ENCODE results near the gene NAALADL2.

DNA sequence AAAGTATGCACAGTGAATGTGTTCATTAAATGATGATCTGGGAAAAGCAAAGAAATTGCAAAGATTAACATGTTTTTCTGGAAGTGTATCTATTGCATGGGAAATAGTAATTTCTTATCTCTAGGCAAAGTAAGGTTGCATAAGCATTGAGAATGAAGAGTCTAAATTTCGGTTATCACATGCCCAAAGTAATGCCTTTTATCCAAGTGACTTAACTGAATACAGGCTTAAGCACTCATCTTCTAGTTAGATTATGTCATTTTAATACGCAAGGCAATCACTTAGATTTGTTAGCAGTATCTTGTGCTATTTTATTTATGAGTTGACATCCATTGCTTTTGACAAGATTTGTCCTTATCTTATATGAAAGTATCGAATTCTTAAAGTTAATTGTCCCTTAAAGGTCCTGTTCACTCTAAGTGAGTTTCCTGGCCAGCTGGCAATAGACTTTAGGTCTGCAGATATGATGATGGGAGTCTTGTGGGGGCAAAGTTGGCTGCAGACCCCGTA, 100.5 kb downstream of the NAALADL2 start:
- TF ChIP-seq, protein P1, sequence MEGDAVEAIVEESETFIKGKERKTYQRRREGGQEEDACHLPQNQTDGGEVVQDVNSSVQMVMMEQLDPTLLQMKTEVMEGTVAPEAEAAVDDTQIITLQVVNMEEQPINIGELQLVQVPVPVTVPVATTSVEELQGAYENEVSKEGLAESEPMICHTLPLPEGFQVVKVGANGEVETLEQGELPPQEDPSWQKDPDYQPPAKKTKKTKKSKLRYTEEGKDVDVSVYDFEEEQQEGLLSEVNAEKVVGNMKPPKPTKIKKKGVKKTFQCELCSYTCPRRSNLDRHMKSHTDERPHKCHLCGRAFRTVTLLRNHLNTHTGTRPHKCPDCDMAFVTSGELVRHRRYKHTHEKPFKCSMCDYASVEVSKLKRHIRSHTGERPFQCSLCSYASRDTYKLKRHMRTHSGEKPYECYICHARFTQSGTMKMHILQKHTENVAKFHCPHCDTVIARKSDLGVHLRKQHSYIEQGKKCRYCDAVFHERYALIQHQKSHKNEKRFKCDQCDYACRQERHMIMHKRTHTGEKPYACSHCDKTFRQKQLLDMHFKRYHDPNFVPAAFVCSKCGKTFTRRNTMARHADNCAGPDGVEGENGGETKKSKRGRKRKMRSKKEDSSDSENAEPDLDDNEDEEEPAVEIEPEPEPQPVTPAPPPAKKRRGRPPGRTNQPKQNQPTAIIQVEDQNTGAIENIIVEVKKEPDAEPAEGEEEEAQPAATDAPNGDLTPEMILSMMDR (IDR thresholded peaks at IDR 0.05; ENCODE audit: poor library complexity, severe bottlenecking) = no peak
- TF ChIP-seq TAF1 (IDR thresholded peaks at IDR 0.05; ENCODE audit: low read depth) (no peak), EZH2 (IDR thresholded peaks at IDR 0.05; ENCODE audit: borderline replicate concordance, insufficient read depth, low read length, poor library complexity, severe bottlenecking) (no peak), POLR2AphosphoS5 (IDR thresholded peaks at IDR 0.05) (no peak), MXI1 (conservative IDR thresholded peaks at IDR 0.05; ENCODE audit: poor library complexity, severe bottlenecking) (no peak), REST (IDR thresholded peaks at IDR 0.05; ENCODE audit: borderline replicate concordance) (no peak), SMC3 (conservative IDR thresholded peaks at IDR 0.05; ENCODE audit: poor library complexity) (no peak)
